Epithelial cell of proximal tubule (primary cell): ENCODE data around the gene NUDT17. TPM values are rescaled to one million over a fixed set of nuclear protein-coding genes. Genes with fewer than 3 reads are reported as not detected.

Experiments
- DNase-seq: peaks from one replicate; pipeline ENCODE4 v3.0.0-alpha.2; 2011; ENCODE audit warnings: low read depth
- H3K4me3 ChIP-seq: 2 replicates; pipeline ENCODE4 v1.5.1; 2011; ENCODE audit warnings: low read depth, mild to moderate bottlenecking, low read length
- CTCF ChIP-seq: conservative IDR thresholded peaks from 2 replicates; pipeline ENCODE4 v1.5.1; 2012; ENCODE audit warnings: low read depth, mild to moderate bottlenecking, low read length
- total RNA-seq: library from RNA; depleted of rRNA; stranded (reverse); fragments of >200 nt; gene quantifications from 2 replicates; pipeline ENCODE4 v1.2.3, GENCODE V29; 2015

The NUDT17 gene
- total RNA-seq, result 4.0 and 4.3 TPM in 2 replicates

- peak within 1 kb of the TSS; percentile 68 for H3K4me3 ChIP-seq
- DNase-seq, result no peak
- peak; percentile 99 for TF ChIP-seq CTCF
These were observed at the start of gene NUDT17 for GRCh38 chr1:145845514-145846161. NUDT17 (plus strand) TSS chr1:145845630; CDS start chr1:145845641, 11 bp downstream.

GRCh38 chr1:145796753-145797152, 48.7 kb upstream of the NUDT17 start:
- DNase-seq, result no peak
- H3K4me3 ChIP-seq, result no peak overlapping the region

GRCh38 chr1:145799806-145800205, 45.6 kb upstream of the NUDT17 start:
- DNase-seq, result no peak
- no peak overlapping the region for H3K4me3 ChIP-seq
- TF ChIP-seq CTCF, result no peak

More at GRCh38 chr1:145796753-145797152, 48.7 kb upstream of the NUDT17 start:
- TF ChIP-seq CTCF, result no peak

GRCh38 chr1:145804235-145805045, 41.0 kb upstream of the NUDT17 start:
- H3K4me3 ChIP-seq, result no peak overlapping the region
- no peak for TF ChIP-seq CTCF
- DNase-seq, result no peak

GRCh38 chr1:145805057-145805456, 40.4 kb upstream of the NUDT17 start:
- no peak for DNase-seq

GRCh38 chr1:145806408-145806807, 39.0 kb upstream of the NUDT17 start:
- TF ChIP-seq CTCF, result no peak
- H3K4me3 ChIP-seq, result no peak overlapping the region
- no peak for DNase-seq

More at GRCh38 chr1:145805057-145805456, 40.4 kb upstream of the NUDT17 start:
- no peak for TF ChIP-seq CTCF
- H3K4me3 ChIP-seq, result no peak overlapping the region
